HG03103 (cell line): Measurements from ENCODE around the gene DNM3.

Experiments used
- ATAC-seq: cut with Tn5 transposase; IDR thresholded peaks from one replicate; pipeline ENCODE4 v1.9.1; 2021; ENCODE audit warnings: low read depth; ENCODE audit not compliant: unreplicated experiment

The DNM3 gene

DNA sequence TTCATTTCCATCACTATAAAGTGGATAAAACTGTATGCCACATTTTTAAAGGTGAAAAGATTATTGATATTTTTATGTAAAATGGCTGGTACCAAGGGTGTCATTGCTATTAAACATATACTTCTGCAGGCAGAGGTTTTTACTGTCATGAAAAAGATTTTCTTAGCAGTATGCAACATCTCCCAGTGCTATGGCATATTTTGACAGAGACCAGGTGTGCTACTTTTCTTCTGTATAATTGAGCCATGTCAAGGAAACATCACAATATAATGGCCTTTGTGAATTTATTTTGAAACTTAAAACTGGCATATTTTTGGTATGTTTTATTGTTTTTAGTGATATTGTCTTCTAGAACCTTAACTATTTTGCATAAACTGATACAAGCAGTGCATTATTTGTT lies 362.6 kb downstream of the DNM3 start:
- ATAC-seq: no peak

DNA sequence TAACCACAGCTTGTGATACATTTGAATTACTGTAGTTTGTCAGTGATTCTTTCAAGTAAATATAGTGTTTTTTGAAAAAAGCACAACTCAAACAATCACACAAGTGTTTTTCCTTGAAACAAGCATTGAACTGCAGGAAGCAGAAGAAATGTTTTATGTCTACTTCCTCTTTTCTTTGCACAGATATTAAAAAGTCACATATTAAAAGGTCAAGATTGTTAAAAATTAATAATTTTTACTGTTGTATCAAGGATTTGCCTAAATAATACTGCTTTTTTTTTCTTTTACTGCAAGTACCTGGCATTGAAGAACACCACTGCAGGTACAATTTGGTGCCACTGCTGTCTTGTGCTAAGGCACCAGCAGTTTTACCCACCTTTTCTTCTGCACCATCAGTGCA lies 365.0 kb downstream of the DNM3 start:
- ATAC-seq: no peak

DNA sequence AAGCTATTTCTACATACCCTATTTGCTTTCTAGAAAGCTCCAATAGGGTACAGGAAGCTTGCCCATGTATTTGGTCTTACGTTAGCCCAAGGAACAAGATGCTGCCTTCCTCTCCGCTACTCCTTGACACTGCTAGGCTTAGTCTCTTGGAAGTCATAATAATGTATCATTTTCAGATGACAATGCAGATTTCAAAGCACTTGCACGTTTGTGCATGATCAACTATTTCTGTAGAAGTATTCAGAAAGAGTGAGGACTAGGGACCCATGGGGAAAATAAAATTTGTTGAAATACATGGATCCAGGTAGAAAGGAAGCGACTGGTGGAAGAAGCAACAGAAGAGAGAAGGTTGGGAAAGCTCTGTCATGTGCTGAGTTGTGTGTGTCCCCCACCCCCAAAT lies 367.3 kb downstream of the DNM3 start:
- no peak for ATAC-seq

DNA sequence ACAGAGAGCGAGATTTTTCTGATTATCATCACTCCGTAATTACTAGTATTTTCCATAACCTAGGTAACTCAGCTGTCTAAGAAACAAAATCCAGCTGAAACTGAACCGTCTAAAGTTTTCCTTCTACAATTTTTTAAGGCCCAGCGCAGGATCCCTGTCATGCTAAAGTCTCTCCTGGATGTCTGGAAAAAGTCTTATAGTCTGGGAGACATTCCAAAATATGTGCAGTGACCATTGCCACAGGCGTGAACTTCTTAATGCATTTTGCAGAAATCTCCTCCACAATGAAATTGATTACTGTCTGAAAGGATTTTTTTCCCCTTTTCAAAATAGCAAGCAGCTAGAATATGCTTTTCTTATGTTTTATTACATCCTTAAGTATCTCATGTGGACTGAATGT lies 369.9 kb downstream of the DNM3 start:
- no peak for ATAC-seq

DNA sequence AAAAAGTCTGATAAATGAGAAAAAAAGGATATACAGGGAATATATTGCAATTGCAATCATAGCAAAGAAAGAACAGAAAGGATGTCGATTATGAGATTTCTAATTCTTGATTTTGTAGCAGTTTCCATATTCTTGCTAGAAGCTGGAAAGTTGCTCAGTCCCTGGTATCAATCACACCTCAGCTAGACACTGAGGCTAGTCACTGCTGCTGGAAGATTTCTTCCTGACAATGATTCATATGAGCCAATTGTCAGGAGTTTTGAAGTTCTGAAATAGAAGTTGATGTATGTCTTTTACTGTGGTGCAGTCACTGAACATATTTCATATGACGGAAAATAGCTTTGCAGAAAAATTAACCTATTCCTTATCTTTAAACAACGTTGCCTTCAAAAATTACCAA lies 370.8 kb downstream of the DNM3 start:
- ATAC-seq: no peak

DNA sequence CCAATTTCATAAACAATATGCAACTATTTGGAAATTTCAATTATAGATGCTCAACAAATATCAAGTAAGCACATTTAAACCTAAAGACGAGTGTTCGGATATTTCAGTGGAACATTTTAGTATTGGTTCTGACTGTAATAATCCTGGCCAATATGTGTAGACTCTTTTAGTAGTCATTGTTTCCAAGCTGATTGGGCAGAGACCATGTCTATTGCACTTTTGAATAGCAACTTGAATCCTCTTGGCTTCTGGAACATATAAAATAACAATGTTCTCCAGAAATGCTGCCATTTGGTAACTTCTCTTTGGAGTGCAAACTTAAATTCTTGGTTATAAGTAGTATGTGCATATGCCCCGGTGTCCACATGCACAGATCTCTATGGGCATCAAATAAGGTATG lies 373.7 kb downstream of the DNM3 start:
- ATAC-seq: no peak

DNA sequence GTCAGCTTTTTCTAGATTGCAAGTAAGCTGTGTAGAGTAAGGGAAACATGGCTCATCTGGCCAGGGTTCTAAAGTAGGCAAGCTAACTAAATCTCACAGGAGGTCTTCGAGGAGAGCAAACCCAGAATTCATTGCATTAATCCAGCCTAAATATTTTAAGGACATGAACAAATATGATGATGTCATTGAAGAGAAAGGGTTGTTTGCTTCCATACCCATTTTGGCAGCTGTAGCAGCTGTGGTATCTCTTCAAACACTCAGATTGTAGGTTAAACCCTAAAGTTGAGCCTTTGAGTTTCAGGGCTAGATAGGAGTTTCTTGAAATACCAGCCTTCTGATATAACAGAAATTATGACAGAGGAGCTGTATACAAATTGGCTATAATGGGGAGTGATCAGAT lies 378.7 kb downstream of the DNM3 start:
- ATAC-seq: no peak

DNA sequence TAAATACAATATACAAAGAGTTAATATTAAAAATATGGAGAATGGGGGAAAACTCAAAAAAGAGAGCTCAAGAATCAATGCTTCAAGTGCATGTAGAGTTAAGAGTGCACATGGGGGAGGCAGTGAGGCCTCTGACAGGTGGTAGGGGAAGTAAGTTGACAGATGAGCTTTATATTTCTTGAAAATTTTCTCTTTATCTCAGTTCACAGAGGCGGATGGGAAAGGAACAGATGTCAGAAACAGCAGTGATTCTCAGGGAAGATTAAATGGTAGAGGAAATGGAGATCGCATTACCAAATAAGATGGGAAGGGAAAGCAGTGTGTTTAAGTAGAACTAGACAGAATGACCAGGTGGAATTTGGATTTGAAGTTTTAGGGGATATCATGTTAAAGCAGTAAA lies 379.1 kb downstream of the DNM3 start:
- ATAC-seq: no peak

DNA sequence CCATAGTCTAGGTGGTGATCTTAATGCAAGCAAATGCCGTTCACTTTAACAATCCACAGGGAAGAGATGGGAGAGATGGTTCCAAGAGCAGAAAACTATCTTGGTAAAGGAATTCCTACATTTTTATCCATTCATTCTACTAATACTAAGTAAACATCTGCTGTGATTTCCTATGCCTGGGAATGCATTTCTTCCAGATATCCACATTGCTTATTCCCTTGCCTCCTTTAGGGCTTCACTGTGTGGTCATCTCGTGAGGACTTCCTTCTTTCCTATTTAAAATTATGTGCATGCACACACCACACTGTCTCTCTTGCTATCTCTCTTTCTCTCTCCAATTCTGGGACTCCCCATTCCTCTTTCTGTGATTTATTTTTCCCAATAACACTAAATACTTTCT lies 380.1 kb downstream of the DNM3 start:
- ATAC-seq: no peak

DNA sequence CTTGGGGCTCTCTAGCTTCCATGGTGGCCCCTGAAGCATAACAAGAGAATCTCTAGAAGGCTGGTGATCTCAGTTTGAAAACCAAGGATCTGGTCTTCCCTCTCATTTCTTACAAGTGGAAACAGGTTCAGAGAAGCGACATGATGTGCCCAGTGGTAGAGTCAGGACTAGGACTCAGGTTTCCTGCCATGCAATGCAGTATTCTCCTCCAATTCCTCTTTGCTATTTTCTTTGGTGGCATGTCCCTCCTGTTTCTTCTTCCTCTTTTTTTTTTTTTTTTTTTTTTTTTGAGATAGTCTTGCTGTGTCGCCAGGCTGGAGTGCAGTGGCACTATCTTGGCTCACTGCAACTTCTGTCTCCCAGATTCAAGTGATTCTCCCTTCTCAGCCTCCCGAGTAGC lies 383.6 kb downstream of the DNM3 start:
- no peak for ATAC-seq

DNA sequence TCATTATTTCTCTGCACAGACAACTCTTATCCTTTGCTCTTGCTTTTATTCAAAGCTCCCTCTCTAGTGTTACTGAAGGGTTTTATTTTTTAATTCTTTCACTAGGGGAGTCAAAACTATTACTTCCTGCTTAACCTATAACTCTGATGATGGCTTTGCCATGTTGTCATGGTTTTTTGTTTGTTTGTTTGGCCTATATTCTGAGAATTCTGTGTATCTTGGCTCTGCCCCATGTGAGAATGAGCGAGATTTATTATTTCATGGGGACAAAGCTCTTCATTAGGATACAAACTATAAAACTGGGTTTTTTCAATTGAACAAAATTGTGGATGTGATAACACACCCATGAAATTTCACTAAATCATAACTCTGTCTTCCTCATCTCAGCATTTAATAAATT lies 388.6 kb downstream of the DNM3 start:
- no peak for ATAC-seq

DNA sequence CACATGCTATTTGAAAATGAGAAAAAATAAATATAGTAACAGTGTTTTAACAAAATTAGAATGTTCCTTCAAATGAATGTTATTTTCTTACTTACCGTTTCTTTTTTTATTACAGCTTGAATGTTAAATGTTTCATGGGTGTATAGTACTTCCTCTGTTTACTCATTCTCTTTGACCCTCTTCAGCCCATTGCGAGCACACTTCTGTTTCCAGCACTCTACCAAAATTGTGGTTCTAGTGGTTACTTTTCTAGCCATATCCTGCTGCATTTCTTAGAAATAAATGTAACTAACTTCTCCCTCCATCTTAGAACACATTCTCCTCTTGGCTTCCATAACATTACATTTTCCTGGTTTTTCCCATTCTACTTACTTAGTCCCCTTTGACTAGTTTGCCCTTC lies 389.2 kb downstream of the DNM3 start:
- ATAC-seq: no peak

DNA sequence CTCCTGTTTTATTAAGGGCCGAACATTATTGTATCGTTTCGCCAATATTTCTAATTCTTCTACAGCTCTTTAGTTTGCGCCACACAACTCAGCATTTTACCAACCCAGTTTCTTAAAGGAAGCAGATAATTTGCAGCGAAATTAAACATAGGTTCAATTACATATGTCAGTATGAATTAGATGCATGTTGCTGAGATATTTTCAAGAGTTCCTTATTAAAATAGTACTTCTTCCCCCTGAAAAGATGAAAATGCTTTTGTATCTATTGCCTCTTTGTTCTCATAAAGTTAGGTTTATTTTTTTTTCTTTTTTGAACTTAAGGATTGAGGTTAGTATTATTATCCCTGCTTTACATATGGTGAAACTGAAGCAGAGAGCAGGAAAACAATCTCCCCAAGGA lies 395.7 kb downstream of the DNM3 start:
- no peak for ATAC-seq

DNA sequence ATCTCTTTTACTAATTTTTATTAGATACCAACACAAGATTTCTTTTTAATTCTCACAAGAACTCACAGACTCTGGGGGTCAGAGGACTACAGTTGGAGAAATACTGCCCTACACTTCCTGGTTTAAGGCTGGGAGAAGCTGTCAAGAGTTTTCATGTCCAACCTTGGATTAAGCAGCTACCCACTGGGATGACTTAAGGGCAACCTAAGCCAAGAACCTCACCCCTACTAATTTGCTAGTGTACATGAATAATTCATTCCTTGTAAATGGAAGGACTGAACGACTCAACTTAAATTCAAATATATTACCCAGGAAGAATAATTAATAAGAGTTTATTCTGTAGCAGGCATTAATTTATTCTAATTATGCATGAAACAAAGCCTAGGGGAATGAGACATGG lies 396.9 kb downstream of the DNM3 start:
- no peak for ATAC-seq

DNA sequence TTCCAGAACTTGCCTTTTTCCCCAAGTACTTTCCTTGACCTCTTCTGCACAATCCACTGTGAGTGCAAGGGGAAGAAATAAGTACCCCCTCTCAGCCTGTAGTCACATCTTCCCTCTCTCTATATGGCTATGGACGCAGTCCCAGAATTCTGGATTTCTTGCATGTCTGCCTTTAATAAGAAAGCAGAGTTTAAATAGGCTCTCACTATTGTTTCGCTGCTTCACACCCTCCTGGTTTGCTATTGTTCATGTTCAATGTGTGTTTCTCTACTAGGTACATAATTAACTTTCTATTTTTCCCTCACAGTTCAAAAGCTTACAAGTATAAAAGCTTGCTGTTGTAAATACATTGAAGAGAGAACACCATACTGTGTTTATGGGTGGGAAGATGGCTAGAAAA lies 397.7 kb downstream of the DNM3 start:
- ATAC-seq: no peak

DNA sequence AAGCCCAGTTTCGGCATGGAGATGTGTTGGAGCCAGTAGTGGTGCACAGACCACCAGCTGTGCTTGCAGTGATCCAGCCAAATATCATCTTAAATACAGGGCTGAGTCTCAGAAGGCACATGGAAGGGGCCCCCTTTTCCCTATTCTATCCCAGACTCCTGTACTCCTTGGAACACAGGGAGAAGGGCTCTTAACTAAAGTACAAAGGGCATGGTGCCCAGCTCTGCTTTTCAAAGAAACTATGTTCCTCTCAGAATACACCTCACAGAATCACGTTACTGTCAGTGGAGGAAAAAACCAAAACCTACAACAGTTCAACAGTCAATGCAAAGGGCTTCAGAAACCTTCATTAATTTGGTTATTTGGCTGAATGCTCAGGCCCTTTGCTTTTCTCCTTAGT lies 398.6 kb downstream of the DNM3 start:
- no peak for ATAC-seq

DNA sequence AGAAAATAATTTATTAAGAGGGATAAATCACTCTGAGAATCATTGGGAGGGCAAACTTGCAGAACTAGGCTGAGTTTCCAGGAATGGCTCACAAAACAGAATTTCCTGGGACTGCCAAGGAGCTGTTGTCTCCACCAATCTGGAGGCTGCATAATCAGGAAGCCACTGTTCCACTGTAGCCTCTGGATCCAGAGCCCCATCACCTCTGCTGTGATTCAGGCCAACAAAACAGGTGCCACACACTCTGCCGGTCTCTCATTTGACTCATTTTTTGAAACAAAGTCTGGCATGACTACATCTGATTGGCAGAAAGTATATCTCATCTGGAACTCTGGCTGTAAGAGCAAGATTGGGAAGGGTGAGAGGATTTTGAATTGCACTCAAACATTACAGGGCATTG lies 400.2 kb downstream of the DNM3 start:
- ATAC-seq: no peak

DNA sequence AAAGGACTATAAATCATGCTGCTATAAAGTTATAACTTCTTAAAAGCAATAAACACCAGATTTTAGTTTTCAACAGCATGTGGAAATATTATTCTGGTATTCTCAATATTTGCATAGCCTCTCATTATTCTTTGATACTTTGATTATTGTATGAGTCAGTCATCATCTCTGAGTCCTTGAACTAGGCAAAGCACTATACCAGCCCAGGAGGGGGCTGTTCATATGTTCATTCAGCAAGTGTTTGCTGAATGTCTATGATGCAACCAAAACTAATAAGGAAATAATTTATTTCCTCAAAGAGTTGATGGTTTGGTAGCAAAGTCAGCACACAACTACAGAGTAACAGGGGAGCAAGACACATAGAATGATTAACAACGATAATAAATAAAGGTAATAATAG lies 403.6 kb downstream of the DNM3 start:
- no peak for ATAC-seq

DNA sequence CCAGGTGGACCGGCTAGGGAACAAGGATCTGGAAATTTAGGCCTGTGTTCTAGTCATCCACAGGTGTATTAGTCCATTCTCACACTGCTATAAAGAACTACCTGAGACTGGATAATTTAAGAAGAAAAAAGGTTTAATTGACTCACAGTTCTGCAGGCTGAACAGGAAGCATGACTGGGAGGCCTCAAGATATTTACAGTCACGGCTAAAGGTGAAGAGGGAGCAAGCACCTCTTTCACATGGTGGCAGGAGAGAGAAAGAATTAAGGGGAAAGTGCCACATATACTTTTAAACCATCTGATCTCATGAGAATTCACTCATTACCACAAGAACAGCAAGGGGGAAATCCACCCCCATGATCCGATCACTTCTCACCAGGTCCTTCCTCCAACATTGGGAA lies 404.5 kb downstream of the DNM3 start:
- no peak for ATAC-seq

DNA sequence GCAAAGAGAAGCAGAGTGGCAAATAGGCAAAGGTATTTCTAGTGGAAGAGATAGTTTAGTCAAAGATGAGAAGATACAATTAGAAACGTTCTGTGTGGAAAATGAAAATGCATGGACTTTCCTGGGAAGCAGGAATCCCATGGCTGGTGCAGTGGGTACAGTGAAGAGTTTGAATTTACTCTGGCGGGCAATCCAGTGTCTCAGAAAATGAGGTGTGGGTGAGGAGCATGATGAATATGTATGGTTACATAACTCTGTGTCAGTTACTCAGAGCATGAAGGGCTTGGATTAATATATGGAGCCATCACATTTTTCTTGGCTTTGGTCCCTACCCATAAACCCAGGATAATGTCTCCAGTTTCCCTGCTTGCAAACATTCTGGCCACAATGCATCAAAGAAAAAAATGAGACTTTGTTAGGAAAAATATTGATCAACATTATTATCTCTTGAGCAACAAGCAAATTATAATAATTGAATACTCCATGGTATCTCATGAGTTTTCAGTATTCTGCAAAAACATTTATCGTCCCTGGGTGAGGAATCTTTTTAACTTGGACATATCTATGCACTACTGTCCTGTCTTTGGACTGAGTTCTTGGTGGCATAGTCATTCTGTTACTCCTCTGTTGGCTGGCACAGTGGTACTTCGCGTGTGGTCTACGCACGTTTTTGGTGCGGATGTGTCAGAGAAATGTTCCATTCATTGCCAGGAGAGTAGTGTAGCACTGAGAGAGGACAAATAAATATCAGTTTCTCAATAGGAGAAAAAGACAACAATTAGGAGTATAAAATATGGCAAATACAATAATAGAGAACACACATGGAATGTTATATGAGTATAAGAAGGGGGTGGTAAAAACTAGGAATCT lies 405.5 kb downstream of the DNM3 start:
- ATAC-seq: no peak

DNA sequence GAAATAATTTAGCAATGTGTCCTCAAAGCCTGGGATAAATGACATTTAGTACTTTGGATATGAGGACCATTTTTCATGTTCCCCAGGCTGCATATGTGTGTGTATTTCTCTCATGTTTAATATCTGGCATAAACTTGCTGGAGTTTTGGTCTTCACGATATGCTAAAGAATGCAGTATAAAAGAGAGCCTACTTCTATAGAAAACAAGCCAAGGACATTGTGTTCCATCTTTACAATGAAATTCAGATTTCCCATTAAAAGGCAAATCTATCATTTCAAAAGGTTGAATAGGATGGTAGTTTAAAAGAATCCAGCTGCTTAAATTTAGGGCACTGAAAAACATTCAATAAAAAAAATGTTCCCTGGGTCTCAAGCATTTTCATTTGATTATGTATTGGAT lies 410.2 kb downstream of the DNM3 start:
- no peak for ATAC-seq

DNA sequence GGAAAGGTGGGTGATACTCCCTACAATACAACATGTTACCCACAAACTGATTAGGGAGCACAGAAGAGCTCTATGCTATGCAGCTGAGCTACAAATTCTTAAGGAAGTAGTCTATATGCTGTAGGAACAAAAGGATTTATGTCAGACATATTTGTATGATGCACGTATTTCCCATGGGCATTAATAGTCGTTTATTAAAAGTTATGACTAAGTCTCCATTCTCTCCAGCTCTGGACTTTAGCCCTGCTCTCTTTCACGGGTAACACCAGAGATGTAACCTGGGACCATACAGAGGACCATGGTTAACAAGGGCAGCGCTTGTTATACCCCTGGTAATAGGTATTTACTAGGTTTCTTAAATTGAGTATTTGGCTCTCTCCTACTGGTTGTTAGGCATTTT lies 411.0 kb downstream of the DNM3 start:
- ATAC-seq: no peak

DNA sequence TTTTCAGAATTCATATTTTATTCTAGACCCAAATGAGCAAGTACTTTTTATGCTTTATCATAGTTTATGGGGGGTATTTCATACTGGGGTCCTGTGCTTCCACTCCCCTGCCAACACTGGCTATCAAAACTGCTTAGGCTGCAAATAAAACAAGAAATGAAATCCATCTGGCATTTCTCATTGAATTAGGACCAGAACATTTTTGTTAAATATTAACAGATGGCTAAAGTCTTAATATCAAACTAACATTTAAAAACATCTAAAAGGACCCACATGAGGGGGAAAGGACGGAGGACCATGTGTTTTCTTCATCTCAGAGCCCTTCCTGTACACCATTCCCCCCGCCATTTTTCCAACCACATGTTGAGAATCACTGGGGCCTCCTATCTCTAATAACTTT lies 411.7 kb downstream of the DNM3 start:
- no peak for ATAC-seq
